Measurements from ENCODE around the gene RASSF5. TPM values are rescaled to one million over a fixed set of nuclear protein-coding genes. Genes with fewer than 3 reads are reported as not detected.
A peak's percentile ranks its signal among the peaks of the same experiment; 100 is the strongest.

Gene RASSF5
- total and polyA plus RNA-seq, 9 of the 15 experiments (the other 6 are each of a cell fraction or from before 2014, with no cell fraction given): 6.1 to 41.0 (median 25.2) TPM

GRCh38 chr1:206507284-206508129, at the start of gene RASSF5 (continued):
- no peak; the same call in 1 of the 2 replicates for TF ChIP-seq ZNF232 (CRISPR knock-in tag; IDR thresholded peaks at IDR 0.05)
- 0 out of 2 replicates have a peak, but pooled peaks have one; percentile 35 for TF ChIP-seq RBM14 (IDR thresholded peaks at IDR 0.05; ENCODE audit: borderline replicate concordance, insufficient read depth, low read depth, low read length)
- no peak for TF ChIP-seq ZFP36 (IDR thresholded peaks at IDR 0.05; ENCODE audit: low read depth, low read length, partially characterized antibody)
- no peak; the same call in 1 of the 2 replicates for TF ChIP-seq ZBTB7A (IDR thresholded peaks at IDR 0.05; ENCODE audit: borderline replicate concordance, control insufficient read depth, low read depth, low read length)
- TF ChIP-seq KHSRP (IDR thresholded peaks at IDR 0.05): no peak
- no peak for TF ChIP-seq ZC3H4 (CRISPR knock-in tag; IDR thresholded peaks at IDR 0.05; ENCODE audit: borderline replicate concordance)
- TF ChIP-seq RERE (CRISPR knock-in tag; IDR thresholded peaks at IDR 0.05; ENCODE audit: borderline replicate concordance): no peak
- no peak for TF ChIP-seq EZH2 (IDR thresholded peaks at IDR 0.05; ENCODE audit: borderline replicate concordance, low read depth, low read length)
- TF ChIP-seq CAMTA2 (CRISPR knock-in tag; conservative IDR thresholded peaks at IDR 0.05): no peak
- no peak for TF ChIP-seq JUND (IDR thresholded peaks at IDR 0.05; ENCODE audit: borderline replicate concordance, low read depth, low read length)
- TF ChIP-seq JUND (tag; IDR thresholded peaks at IDR 0.05; ENCODE audit: borderline replicate concordance, low read depth, low read length): no peak
- TF ChIP-seq, protein P1, sequence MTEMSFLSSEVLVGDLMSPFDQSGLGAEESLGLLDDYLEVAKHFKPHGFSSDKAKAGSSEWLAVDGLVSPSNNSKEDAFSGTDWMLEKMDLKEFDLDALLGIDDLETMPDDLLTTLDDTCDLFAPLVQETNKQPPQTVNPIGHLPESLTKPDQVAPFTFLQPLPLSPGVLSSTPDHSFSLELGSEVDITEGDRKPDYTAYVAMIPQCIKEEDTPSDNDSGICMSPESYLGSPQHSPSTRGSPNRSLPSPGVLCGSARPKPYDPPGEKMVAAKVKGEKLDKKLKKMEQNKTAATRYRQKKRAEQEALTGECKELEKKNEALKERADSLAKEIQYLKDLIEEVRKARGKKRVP (CRISPR knock-in tag; IDR thresholded peaks at IDR 0.05): no peak
- peak; percentile 68 for TF ChIP-seq VEZF1 (CRISPR knock-in tag; IDR thresholded peaks at IDR 0.05)
- TF ChIP-seq CREB1 (IDR thresholded peaks at IDR 0.05): no peak
- peak; percentile 35; the same call in 1 of the 2 replicates for TF ChIP-seq CREB1 (CRISPR knock-in tag; IDR thresholded peaks at IDR 0.05)
- peak; percentile 24; the same call in 1 of the 2 replicates for TF ChIP-seq L3MBTL2 (IDR thresholded peaks at IDR 0.05)
- TF ChIP-seq, protein P2, sequence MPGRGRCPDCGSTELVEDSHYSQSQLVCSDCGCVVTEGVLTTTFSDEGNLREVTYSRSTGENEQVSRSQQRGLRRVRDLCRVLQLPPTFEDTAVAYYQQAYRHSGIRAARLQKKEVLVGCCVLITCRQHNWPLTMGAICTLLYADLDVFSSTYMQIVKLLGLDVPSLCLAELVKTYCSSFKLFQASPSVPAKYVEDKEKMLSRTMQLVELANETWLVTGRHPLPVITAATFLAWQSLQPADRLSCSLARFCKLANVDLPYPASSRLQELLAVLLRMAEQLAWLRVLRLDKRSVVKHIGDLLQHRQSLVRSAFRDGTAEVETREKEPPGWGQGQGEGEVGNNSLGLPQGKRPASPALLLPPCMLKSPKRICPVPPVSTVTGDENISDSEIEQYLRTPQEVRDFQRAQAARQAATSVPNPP (IDR thresholded peaks at IDR 0.05; ENCODE audit: borderline replicate concordance, insufficient read depth, insufficient read length): no peak

All from K562 (cell line).